K562 (cell line): ENCODE measurements around the gene NMS. TPM values are rescaled to one million over a fixed set of nuclear protein-coding genes. Genes with fewer than 3 reads are reported as not detected.
"Not testable (repeated sequence)": the region's sequence is repeated elsewhere in the genome, so short reads cannot be mapped to it uniquely, and the experiment has no call there.

Experiments used
- ATAC-seq: fragments of 200-7000 bp; cut with Tn5 transposase; 3 replicates; pipeline ENCODE4 v1.9.1; 2020; ENCODE audit warnings: moderate library complexity
- BruUV-seq: library from RNA; stranded (reverse); fragments of 400-500 nt; replicated peaks from 2 replicates; lab custom pipeline; 2021; lab: Mats Ljungman, UMichigan
- CTCF ChIA-PET: fragments of 300-600 bp; formaldehyde crosslinking; extraction: SDS; loops from one replicate; lab custom pipeline; 2021; ENCODE audit warnings: low intra/inter-chr PET ratio; lab: Yijun Ruan, JAX
- POLR2A ChIA-PET: fragments of 300-600, 350-650 bp; sonication (Branson Sonifier 250); formaldehyde crosslinking; extraction: SDS; loops from one replicate; lab custom pipeline; 2021; ENCODE audit warnings: antibody characterized with exemption, inconsistent platforms; lab: Yijun Ruan, JAX
- DNase-seq, 4 experiments: peaks; one replicate each; pipeline versions ENCODE4 v3.0.0 to v3.0.0-alpha.2; 2011 to 2018; ENCODE audit warnings: low spot score in 3 of 4, mixed read lengths in 3 of 4; ENCODE audit errors: extremely low read depth in 1 of 4
- FAIRE-seq: peaks from 2 replicates; lab custom pipeline; 2011; peaks lifted over from hg19 to GRCh38; lab: Jason Lieb, UNC
- H2AFZ ChIP-seq: 2 replicates; pipeline ENCODE4 v1.6.0; 2011; ENCODE audit warnings: low read depth, low read length, control low read depth, inconsistent platforms
- H3K27ac ChIP-seq: fragments of 200-600 bp; 3 replicates; pipeline ENCODE4 v1.8.0; 2011; ENCODE audit warnings: low read depth, mild to moderate bottlenecking, control low read depth, inconsistent platforms, low read length, moderate library complexity, mixed read lengths; ENCODE audit errors: extremely low read depth
- H3K27me3 ChIP-seq, 2 experiments: fragments of 300-600 bp in 1 of 2; 2 replicates in 1 of 2; 3 replicates in 1 of 2; pipeline versions ENCODE4 v1.6.0 to v1.8.0; 2011; ENCODE audit warnings: inconsistent platforms in 2 of 2, low read length in 2 of 2, mild to moderate bottlenecking in 1 of 2, mixed read lengths in 1 of 2, moderate library complexity in 1 of 2; ENCODE audit not compliant: control insufficient read depth in 2 of 2, insufficient read depth in 2 of 2
- H3K36me3 ChIP-seq: fragments of 300-600 bp; 3 replicates; pipeline ENCODE4 v1.8.0; 2011; ENCODE audit warnings: mild to moderate bottlenecking, low read length, inconsistent platforms; ENCODE audit not compliant: control insufficient read depth, insufficient read depth
- H3K4me1 ChIP-seq, 2 experiments: fragments of 200-600 bp in 1 of 2; replicated peaks in 1 of 2; 2 replicates in 1 of 2; 3 replicates in 1 of 2; pipeline versions ENCODE4 v1.5.1 to v1.8.0; 2011; ENCODE audit warnings: inconsistent platforms in 2 of 2, low read length in 2 of 2, mild to moderate bottlenecking in 1 of 2, mixed read lengths in 1 of 2, moderate library complexity in 1 of 2; ENCODE audit not compliant: control insufficient read depth in 2 of 2, insufficient read depth in 2 of 2
- H3K4me2 ChIP-seq: 2 replicates; pipeline ENCODE4 v1.6.1; 2011; ENCODE audit warnings: low read length, control low read depth, inconsistent platforms, mixed read lengths; ENCODE audit not compliant: insufficient read depth
- H3K4me3 ChIP-seq: fragments of 200-600 bp; sonication (generic), shearing (Covaris generic); 2 replicates; pipeline ENCODE4 v1.5.1; 2016; ENCODE audit warnings: control low read depth, inconsistent platforms
- H3K79me2 ChIP-seq: fragments of 200-600 bp; 3 replicates; pipeline ENCODE4 v1.8.0; 2011; ENCODE audit warnings: low read length, inconsistent platforms; ENCODE audit not compliant: control insufficient read depth, insufficient read depth
- H3K9ac ChIP-seq, 2 experiments: 2 replicates each; pipeline versions ENCODE4 v1.6.0 to v1.6.1; 2011; ENCODE audit warnings: low read depth in 2 of 2, low read length in 2 of 2, control low read depth in 1 of 2, inconsistent platforms in 1 of 2, mild to moderate bottlenecking in 1 of 2, mixed read lengths in 1 of 2; ENCODE audit not compliant: insufficient read depth in 1 of 2
- H3K9me1 ChIP-seq: one replicate; pipeline ENCODE4 v1.6.0; 2011; ENCODE audit warnings: inconsistent platforms, mild to moderate bottlenecking, low read length, moderate library complexity; ENCODE audit not compliant: control insufficient read depth, insufficient read depth
- H3K9me3 ChIP-seq: replicated peaks from 2 replicates; pipeline ENCODE4 v1.5.1; 2011; ENCODE audit warnings: low read depth, low read length, inconsistent platforms; ENCODE audit not compliant: control insufficient read depth, insufficient read depth
- H4K20me1 ChIP-seq: replicated peaks from 2 replicates; pipeline ENCODE4 v1.6.1; 2011; ENCODE audit warnings: low read length, inconsistent platforms, mixed read lengths; ENCODE audit not compliant: control insufficient read depth, insufficient read depth
- ZFP36 ChIP-seq: fragments of 150-350 bp; IDR thresholded peaks from 2 replicates; pipeline ENCODE4 v1.6.1; 2018; ENCODE audit warnings: low read length, low read depth; ENCODE audit not compliant: partially characterized antibody
- WGBS: fragments of 100-300 bp; shearing (Covaris generic); methylation state at CpG from one replicate; pipeline ENCODE4 v1.1.6; 2016; ENCODE audit warnings: low coverage, mixed read lengths; ENCODE audit not compliant: insufficient coverage; ENCODE audit errors: missing lambda C conversion rate; 5-methylcytosine and 5-hydroxymethylcytosine counted together
- in situ Hi-C: fragments of 300-500 bp; cut with MboI; formaldehyde crosslinking; loops from 4 replicates; pipeline ENCODE4 v1.15.0; 2018; ENCODE audit warnings: inconsistent platforms, mixed read lengths
- intact Hi-C: fragments of 100-400 bp; cut with micrococcal nuclease; formaldehyde crosslinking; loops from 2 replicates; pipeline ENCODE4 v1.14.2; 2022
- polyA plus RNA-seq, 8 experiments: library from polyadenylated mRNA; depleted of rRNA in 4 of 8; stranded (reverse) in 5 of 8; unstranded in 3 of 8; fragments of >200 nt; fragmentation: Nextera tagmentation in 2 of 8; fragmentation: Illumina TruSeq in 1 of 8; extraction: Ambion mirVana in 2 of 8; extraction: Trizol in 1 of 8; gene quantifications; 2 replicates each; pipeline versions ENCODE4 v1.2.1 to v1.2.3, GENCODE V29; 2011 to 2014; ENCODE audit warnings: inconsistent platforms in 1 of 8, missing spikeins in 1 of 8
- total RNA-seq, 7 experiments: library from RNA; depleted of rRNA in 6 of 7; stranded (reverse); fragments of >200 nt in 6 of 7; fragmentation: Illumina TruSeq in 2 of 7; extraction: Trizol in 2 of 7; gene quantifications; 2 replicates each; pipeline versions ENCODE4 v1.2.1 to v1.2.3, GENCODE V29; 2011 to 2021; ENCODE audit warnings: low replicate concordance in 1 of 7
- TF ChIP-seq, protein P1 (sequence below): sonication (generic); formaldehyde crosslinking; IDR thresholded peaks from 2 replicates; pipeline ENCODE4 v1.9.0; 2022; ENCODE audit warnings: mild to moderate bottlenecking, missing genetic modification reagents

Gene NMS
- total and polyA plus RNA-seq, 9 of the 15 experiments (the other 6 are each of a cell fraction or from before 2014, with no cell fraction given): not detected

DNA sequence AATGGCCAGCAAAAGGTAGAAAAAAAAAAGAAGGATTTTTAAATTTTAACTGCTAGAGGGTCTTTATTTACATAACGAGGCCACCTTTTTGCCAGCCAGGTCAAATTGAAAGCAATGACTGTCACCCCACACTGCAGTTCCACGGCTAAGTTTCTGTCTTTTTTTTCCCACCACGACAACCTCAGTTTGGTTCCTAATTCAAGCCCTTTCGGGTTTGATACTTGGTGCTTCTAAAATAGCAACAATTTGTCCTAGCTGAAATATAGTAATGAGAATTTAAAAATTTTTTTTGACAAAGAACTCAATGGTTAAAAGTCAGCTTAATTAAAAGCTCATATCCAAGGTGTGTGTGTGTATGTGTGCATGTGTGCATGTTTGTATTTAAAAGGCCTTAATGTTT, 16.4 kb upstream of the NMS start:
- intact Hi-C loops: no loop called here
- in situ Hi-C loops: no loop called here
- Histone ChIP-seq H3K9me3 (no peaks in the 10 kb centered on the region), H3K79me2 (no peaks in the 10 kb centered on the region), H4K20me1 (no peaks in the 10 kb centered on the region), H3K9ac (no peak overlapping the region), H3K36me3 (no peaks in the 10 kb centered on the region), H3K27me3 (peaks cover 0 to 17% of the 10 kb centered on the region in 2 experiments; a peak in 3 of 5 replicates), H3K4me3 (no peak overlapping the region), H3K27ac (no peak overlapping the region), H2AFZ (no peak overlapping the region), H3K9me1 (no peaks in the 10 kb centered on the region), H3K4me2 (no peak overlapping the region), H3K4me1 (no peaks in the 10 kb centered on the region)
- TF ChIP-seq, protein P1, sequence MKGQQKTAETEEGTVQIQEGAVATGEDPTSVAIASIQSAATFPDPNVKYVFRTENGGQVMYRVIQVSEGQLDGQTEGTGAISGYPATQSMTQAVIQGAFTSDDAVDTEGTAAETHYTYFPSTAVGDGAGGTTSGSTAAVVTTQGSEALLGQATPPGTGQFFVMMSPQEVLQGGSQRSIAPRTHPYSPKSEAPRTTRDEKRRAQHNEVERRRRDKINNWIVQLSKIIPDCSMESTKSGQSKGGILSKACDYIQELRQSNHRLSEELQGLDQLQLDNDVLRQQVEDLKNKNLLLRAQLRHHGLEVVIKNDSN (CRISPR knock-in tag): no peak
- FAIRE-seq (no peak), DNase-seq (no peak), ATAC-seq (no peak)
- CTCF ChIA-PET: no interaction called here
- BruUV-seq: no TSS peak
- POLR2A ChIA-PET: no interaction called here
- 0% methylated on average over 4 of the region's 4 CpGs for WGBS

DNA sequence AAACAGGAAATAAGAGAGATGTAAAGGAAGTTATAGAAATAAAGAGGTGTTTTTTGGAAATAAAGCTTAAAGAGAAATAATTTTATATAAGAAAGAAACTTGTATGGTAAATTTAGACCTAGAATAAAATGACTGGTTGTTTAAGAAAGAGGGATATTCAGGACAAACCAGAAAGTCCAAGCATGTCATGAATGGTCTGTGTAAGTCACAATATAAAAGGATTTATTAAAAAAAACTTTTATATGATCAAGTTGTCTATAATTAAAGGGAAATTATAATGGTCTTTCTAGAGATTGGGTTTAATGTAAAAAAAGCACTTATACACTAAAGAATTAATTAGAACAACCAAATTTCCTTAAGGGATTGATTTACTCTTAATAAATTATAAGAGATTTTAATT, 13.9 kb upstream of the NMS start:
- H3K9ac ChIP-seq, H3K27me3 ChIP-seq, H3K36me3 ChIP-seq, POLR2A ChIA-PET, in situ Hi-C loops, H3K4me2 ChIP-seq, FAIRE-seq, H4K20me1 ChIP-seq, H3K79me2 ChIP-seq, DNase-seq, H3K9me3 ChIP-seq, H3K4me3 ChIP-seq, H3K4me1 ChIP-seq, H2AFZ ChIP-seq, ATAC-seq, CTCF ChIA-PET, BruUV-seq, H3K27ac ChIP-seq, H3K9me1 ChIP-seq, intact Hi-C loops: not testable (repeated sequence)
- TF ChIP-seq ZFP36: peak; percentile 63
